ENCODE measurements around the gene GPR45.

DNA sequence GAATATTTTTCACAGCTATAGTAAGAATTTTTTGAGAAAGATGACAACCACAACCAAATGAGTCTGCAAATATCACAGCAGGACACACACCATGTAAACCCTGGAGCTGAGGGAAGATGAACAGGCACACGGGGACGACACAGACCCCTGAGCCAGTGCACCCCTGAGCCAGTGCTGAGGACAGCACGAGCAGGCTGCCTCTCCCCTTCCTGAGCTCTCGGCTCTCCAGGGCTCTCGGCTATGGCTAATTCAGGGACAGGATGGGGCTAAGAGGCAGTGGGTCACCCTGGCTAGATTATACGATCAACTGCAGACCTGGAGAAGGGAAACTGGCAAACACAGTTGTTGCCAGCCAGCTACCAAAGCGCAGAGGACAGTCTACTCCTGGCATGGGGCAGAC lies 46.6 kb downstream of the GPR45 start:
- TF ChIP-seq RAD21 (IDR thresholded peaks at IDR 0.05; ENCODE audit: low read depth) (no peak), EGR1 (IDR thresholded peaks at IDR 0.05) (no peak), FOXM1 (IDR thresholded peaks at IDR 0.05; ENCODE audit: borderline replicate concordance, low read depth) (no peak), YY1 (IDR thresholded peaks at IDR 0.05; ENCODE audit: low read depth) (no peak), ZBTB7A (IDR thresholded peaks at IDR 0.05; ENCODE audit: low read depth) (no peak), CREB1 (IDR thresholded peaks at IDR 0.05; ENCODE audit: low read depth) (no peak), EP300 (IDR thresholded peaks at IDR 0.05; ENCODE audit: borderline replicate concordance) (no peak), CEBPB (IDR thresholded peaks at IDR 0.05) (no peak), TAF1 (IDR thresholded peaks at IDR 0.05; ENCODE audit: low read depth) (no peak), TEAD4 (IDR thresholded peaks at IDR 0.05) (no peak)
- TF ChIP-seq, protein P1, sequence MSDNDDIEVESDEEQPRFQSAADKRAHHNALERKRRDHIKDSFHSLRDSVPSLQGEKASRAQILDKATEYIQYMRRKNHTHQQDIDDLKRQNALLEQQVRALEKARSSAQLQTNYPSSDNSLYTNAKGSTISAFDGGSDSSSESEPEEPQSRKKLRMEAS (IDR thresholded peaks at IDR 0.05), result no peak
- TF ChIP-seq, protein P2, sequence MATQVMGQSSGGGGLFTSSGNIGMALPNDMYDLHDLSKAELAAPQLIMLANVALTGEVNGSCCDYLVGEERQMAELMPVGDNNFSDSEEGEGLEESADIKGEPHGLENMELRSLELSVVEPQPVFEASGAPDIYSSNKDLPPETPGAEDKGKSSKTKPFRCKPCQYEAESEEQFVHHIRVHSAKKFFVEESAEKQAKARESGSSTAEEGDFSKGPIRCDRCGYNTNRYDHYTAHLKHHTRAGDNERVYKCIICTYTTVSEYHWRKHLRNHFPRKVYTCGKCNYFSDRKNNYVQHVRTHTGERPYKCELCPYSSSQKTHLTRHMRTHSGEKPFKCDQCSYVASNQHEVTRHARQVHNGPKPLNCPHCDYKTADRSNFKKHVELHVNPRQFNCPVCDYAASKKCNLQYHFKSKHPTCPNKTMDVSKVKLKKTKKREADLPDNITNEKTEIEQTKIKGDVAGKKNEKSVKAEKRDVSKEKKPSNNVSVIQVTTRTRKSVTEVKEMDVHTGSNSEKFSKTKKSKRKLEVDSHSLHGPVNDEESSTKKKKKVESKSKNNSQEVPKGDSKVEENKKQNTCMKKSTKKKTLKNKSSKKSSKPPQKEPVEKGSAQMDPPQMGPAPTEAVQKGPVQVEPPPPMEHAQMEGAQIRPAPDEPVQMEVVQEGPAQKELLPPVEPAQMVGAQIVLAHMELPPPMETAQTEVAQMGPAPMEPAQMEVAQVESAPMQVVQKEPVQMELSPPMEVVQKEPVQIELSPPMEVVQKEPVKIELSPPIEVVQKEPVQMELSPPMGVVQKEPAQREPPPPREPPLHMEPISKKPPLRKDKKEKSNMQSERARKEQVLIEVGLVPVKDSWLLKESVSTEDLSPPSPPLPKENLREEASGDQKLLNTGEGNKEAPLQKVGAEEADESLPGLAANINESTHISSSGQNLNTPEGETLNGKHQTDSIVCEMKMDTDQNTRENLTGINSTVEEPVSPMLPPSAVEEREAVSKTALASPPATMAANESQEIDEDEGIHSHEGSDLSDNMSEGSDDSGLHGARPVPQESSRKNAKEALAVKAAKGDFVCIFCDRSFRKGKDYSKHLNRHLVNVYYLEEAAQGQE (IDR thresholded peaks at IDR 0.05; ENCODE audit: low read depth), result no peak
- TF ChIP-seq, protein P3, sequence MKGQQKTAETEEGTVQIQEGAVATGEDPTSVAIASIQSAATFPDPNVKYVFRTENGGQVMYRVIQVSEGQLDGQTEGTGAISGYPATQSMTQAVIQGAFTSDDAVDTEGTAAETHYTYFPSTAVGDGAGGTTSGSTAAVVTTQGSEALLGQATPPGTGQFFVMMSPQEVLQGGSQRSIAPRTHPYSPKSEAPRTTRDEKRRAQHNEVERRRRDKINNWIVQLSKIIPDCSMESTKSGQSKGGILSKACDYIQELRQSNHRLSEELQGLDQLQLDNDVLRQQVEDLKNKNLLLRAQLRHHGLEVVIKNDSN (IDR thresholded peaks at IDR 0.05), result no peak
